Sigmoid colon (tissue), 7 donors: Measurements from ENCODE around the gene CLRN3. TPM values are rescaled to one million over a fixed set of nuclear protein-coding genes. Genes with fewer than 3 reads are reported as not detected.

Experiments used
- DNase-seq: peaks from one replicate; pipeline ENCODE4 v3.0.0-alpha.2; 2019
- H3K27ac ChIP-seq, 4 donors: fragments of 200-600 bp; sonication (generic); one replicate each; pipeline ENCODE4 v1.5.1; 2016 to 2019; ENCODE audit warnings: mild to moderate bottlenecking in 1 of 4
- H3K27me3 ChIP-seq, 3 donors: fragments of 200-600 bp; sonication (generic); one replicate each; pipeline ENCODE4 v1.5.1; 2019; ENCODE audit warnings: mild to moderate bottlenecking in 1 of 3
- H3K36me3 ChIP-seq, 4 donors: fragments of 200-600 bp; sonication (generic); one replicate each; pipeline ENCODE4 v1.5.1; 2016 to 2019
- H3K4me1 ChIP-seq, 4 donors: fragments of 200-600 bp; sonication (generic); one replicate each; pipeline ENCODE4 v1.5.1; 2017 to 2019
- H3K4me3 ChIP-seq, 4 donors: fragments of 200-600 bp; sonication (generic); one replicate each; pipeline ENCODE4 v1.5.1; 2017 to 2019; ENCODE audit warnings: mild to moderate bottlenecking in 2 of 4, moderate library complexity in 1 of 4
- H3K9me3 ChIP-seq, 4 donors: fragments of 200-600 bp in 3 of 4; sonication (generic) in 3 of 4; one replicate each; pipeline versions ENCODE4 v1.5.1 to v1.6.1; 2013 to 2019
- EP300 ChIP-seq, 4 donors: sonication (generic); formaldehyde crosslinking; IDR thresholded peaks; one replicate each; pipeline ENCODE4 v1.6.1; 2017; ENCODE audit warnings: antibody characterized with exemption in 4 of 4
- POLR2A ChIP-seq, 2 donors: fragments of 450-650 bp; IDR thresholded peaks; one replicate each; pipeline ENCODE4 v1.6.1; 2016; ENCODE audit warnings: antibody characterized with exemption in 2 of 2, mild to moderate bottlenecking in 2 of 2, moderate library complexity in 2 of 2
- POLR2AphosphoS5 ChIP-seq, 4 donors: sonication (generic); formaldehyde crosslinking; IDR thresholded peaks; one replicate each; pipeline ENCODE4 v1.6.1; 2017; ENCODE audit warnings: antibody characterized with exemption in 4 of 4
- WGBS, 2 donors: extraction: QIAGEN DNeasy Blood & Tissue Kit; methylation state at CpG; one replicate each; pipeline ENCODE4 v1.1.7; 2013; 5-methylcytosine and 5-hydroxymethylcytosine counted together
- intact Hi-C: fragments of 100-400 bp; cut with DNase I; formaldehyde crosslinking; loops from one replicate; pipeline ENCODE4 v1.15.1; 2023
- polyA plus RNA-seq, 3 donors: library from polyadenylated mRNA; stranded (reverse); fragments of 200-250 nt; gene quantifications; one replicate each; pipeline ENCODE4 v1.2.3, GENCODE V29; 2013
- total RNA-seq, 4 donors: library from RNA; depleted of rRNA; stranded (reverse); fragments of >200 nt; gene quantifications; one replicate each; pipeline ENCODE4 v1.1.0, GENCODE V29; 2016
- TF ChIP-seq, protein P1 (sequence below), 4 experiments: fragments of 450-650 bp in 3 of 4; fragments of 200-600 bp in 1 of 4; IDR thresholded peaks; one replicate each; pipeline ENCODE4 v1.5.1; 2016 to 2019; ENCODE audit warnings: antibody characterized with exemption in 4 of 4, mild to moderate bottlenecking in 3 of 4, moderate library complexity in 2 of 4
- donor health status: healthy with polysubstance abuse.
- donor health status: Bipolar disorder and iron deficiency.
- donor health status: healthy.

The CLRN3 gene
- total and polyA plus RNA-seq, 7 donors, result 37.8 to 88.9 (median 56.2) TPM; not detected in 4

DNA sequence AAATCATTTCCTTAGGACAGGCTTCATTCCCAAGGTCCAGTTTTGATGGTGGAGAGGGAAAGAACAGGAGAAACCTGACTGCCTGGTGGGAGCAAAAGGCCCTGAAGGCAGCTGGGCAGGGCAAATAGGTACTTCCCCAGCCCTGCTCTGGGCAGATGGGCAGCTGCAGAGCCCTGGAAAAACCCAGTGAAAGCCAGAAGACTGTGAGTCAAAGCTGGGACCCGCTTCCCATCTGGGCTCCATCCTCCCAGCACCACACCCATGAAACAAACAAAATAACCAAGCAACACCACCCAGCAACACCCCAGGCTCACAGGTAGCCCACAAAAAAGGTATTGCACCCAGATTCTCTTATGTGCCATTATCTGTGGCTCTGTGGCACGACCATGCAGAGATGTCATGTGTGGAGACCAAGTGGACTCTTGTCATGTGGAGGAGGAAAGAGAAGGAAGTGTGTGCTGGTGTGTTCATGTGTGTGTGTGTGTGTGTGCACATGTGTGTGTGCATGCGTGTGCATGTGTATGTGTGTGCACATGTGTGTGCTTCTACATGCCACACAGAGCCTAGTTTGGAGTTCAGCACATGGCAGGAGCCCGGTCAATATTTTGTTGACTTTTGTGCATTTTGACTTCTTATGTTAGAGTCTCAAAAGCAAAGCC lies 9.8 kb downstream of the CLRN3 start:
- H3K4me3 ChIP-seq, result no peak overlapping the region
- no peak for TF ChIP-seq POLR2AphosphoS5 (IDR thresholded peaks at IDR 0.05)
- H3K4me1 ChIP-seq, result no peaks in the 10 kb centered on the region
- DNase-seq, result no peak
- intact Hi-C loops, result no loop called here
- H3K27ac ChIP-seq, result no peak overlapping the region
- WGBS, 2 donors, result 49 to 79% methylated on average over 4 of the region's 4 CpGs
- no peaks in the 10 kb centered on the region for H3K27me3 ChIP-seq
- no peaks in the 10 kb centered on the region for H3K9me3 ChIP-seq
- no peaks in the 10 kb centered on the region for H3K36me3 ChIP-seq

DNA sequence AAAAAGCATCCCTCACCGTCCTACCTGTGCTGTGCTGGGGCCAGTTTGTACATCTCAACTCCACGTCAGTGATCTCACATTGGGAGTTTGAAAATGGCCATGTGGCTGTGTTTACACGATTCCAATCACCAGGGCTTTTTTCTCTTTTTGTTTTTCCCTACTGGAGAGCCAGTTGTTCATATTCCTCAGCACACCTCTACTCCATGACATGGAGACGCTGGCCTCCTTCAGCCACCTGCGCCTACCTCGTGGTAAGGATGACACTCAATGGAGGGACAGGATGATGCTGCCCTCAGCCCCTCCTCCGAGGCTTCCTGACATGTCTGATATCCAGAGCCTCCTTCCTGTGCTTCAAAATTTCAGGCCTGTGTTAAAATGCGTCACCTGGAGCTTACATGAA lies 10.3 kb downstream of the CLRN3 start:
- no peaks in the 10 kb centered on the region for H3K4me1 ChIP-seq
- TF ChIP-seq POLR2AphosphoS5 (IDR thresholded peaks at IDR 0.05) (no peak), EP300 (IDR thresholded peaks at IDR 0.05) (no peak)
- TF ChIP-seq, protein P1, sequence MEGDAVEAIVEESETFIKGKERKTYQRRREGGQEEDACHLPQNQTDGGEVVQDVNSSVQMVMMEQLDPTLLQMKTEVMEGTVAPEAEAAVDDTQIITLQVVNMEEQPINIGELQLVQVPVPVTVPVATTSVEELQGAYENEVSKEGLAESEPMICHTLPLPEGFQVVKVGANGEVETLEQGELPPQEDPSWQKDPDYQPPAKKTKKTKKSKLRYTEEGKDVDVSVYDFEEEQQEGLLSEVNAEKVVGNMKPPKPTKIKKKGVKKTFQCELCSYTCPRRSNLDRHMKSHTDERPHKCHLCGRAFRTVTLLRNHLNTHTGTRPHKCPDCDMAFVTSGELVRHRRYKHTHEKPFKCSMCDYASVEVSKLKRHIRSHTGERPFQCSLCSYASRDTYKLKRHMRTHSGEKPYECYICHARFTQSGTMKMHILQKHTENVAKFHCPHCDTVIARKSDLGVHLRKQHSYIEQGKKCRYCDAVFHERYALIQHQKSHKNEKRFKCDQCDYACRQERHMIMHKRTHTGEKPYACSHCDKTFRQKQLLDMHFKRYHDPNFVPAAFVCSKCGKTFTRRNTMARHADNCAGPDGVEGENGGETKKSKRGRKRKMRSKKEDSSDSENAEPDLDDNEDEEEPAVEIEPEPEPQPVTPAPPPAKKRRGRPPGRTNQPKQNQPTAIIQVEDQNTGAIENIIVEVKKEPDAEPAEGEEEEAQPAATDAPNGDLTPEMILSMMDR (IDR thresholded peaks at IDR 0.05), result no peak
- no peaks in the 10 kb centered on the region for H3K27me3 ChIP-seq
- no peak overlapping the region for H3K27ac ChIP-seq
- DNase-seq, result no peak
- H3K4me3 ChIP-seq, result no peak overlapping the region
- WGBS, 2 donors, result 75 to 86% methylated on average over 8 of the region's 8 CpGs
- H3K36me3 ChIP-seq, result no peaks in the 10 kb centered on the region
- H3K9me3 ChIP-seq, result no peaks in the 10 kb centered on the region
- intact Hi-C loops, result no loop called here

DNA sequence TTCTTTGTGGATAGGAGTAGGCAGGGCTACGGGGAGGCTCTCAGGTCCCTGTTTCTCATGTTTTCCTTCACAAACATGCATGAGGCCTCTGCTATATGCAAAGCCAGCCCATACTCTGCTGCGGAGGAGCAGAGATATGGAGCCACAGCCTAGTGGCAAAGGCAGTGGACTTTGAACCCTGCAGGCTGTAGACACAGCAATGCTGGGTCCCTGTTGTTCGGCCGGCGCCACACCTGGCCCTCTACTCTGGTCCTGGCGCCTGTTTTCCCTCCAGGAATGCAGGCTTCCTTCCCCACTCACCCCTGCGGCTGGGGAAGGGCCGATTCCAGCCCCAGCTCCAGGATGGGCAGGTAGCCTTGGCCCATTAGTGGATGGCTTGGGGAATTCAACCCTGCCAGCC lies 11.5 kb downstream of the CLRN3 start:
- Histone ChIP-seq H3K4me1 (no peaks in the 10 kb centered on the region), H3K9me3 (no peaks in the 10 kb centered on the region), H3K4me3 (no peak overlapping the region), H3K36me3 (no peaks in the 10 kb centered on the region), H3K27me3 (no peaks in the 10 kb centered on the region), H3K27ac (peak overlapping the region; percentile 31 to 48 (median 34))
- DNase-seq, result no peak
- intact Hi-C loops, result no loop called here
- TF ChIP-seq EP300 (IDR thresholded peaks at IDR 0.05) (no peak), POLR2A (IDR thresholded peaks at IDR 0.05) (no peak), POLR2AphosphoS5 (IDR thresholded peaks at IDR 0.05) (no peak)
- TF ChIP-seq, protein P1 (IDR thresholded peaks at IDR 0.05), result no peak
- WGBS, 2 donors, result 23 to 71% methylated on average over 8 of the region's 8 CpGs

DNA sequence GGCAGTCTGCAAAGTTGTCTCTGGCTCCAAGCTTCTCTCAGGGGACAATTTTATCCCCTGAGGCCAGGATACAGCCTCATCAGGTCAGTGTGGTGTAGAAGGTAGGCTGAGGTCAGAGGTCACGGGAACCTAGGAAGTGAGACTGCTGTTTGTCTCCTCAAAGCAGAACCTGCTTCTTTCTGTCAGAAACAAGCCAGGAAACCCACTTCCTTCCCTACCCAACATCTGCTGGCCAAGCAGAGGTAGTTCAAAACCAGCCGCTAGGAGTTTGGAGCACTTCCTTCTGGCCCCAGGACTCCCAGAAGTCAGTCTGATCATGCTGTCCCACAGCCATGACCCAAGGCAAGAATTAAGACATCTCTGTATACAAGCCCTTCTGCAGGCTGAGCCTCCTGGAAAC lies 12.2 kb downstream of the CLRN3 start:
- Histone ChIP-seq H3K9me3 (no peaks in the 10 kb centered on the region), H3K4me1 (no peaks in the 10 kb centered on the region), H3K4me3 (no peak overlapping the region), H3K27ac (peak overlapping the region in 3 of 4 donors; percentile 27 to 48 (median 31)), H3K27me3 (no peaks in the 10 kb centered on the region), H3K36me3 (no peaks in the 10 kb centered on the region)
- intact Hi-C loops, result no loop called here
- no peak for DNase-seq
- WGBS, 2 donors, result 29 to 33% methylated on average over 2 of the region's 2 CpGs
- TF ChIP-seq, protein P1 (IDR thresholded peaks at IDR 0.05), result no peak
- peak in 1 of 4 donors; percentile 27 for TF ChIP-seq POLR2AphosphoS5 (IDR thresholded peaks at IDR 0.05)

DNA sequence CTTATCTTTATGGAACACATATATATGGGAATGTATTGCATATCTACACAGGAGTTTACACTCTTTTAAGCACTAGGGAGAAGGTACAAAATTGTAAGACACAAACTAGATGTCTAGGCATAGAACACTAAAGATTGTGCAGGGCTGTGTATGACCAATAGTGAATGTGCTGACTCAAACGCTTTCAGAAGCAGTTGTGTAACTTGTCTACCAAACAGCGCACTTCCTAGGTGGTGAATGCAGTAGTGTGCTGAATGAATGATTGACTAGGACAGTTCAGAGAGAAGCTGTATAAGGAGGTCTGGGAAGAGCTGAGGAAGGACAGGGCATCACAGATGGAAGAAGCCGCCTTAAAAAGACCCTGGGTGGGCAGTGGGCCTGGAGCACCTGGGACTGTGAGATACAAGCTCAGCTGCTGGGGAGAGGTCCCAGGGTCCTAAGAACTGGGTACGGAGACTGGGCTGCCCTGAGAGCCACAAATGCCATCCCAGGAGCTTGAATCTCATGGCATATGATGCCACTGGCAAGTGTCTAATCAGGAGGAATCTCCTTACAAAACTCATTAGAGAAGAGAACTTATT lies 14.2 kb downstream of the CLRN3 start:
- no peak for TF ChIP-seq EP300 (IDR thresholded peaks at IDR 0.05)
- TF ChIP-seq, protein P1 (IDR thresholded peaks at IDR 0.05), result no peak
- TF ChIP-seq POLR2A (IDR thresholded peaks at IDR 0.05), result no peak
- no peak for TF ChIP-seq POLR2AphosphoS5 (IDR thresholded peaks at IDR 0.05)
- H3K27ac ChIP-seq, result no peak overlapping the region
- no peaks in the 10 kb centered on the region for H3K4me1 ChIP-seq
- H3K9me3 ChIP-seq, result no peaks in the 10 kb centered on the region
- no peak overlapping the region for H3K4me3 ChIP-seq
- WGBS, 2 donors, result 78 to 91% methylated on average over 4 of the region's 4 CpGs
- H3K27me3 ChIP-seq, result no peaks in the 10 kb centered on the region
- intact Hi-C loops, result no loop called here
- DNase-seq, result no peak
- no peaks in the 10 kb centered on the region for H3K36me3 ChIP-seq
